ENCODE data around the gene IFITM5.

DNA sequence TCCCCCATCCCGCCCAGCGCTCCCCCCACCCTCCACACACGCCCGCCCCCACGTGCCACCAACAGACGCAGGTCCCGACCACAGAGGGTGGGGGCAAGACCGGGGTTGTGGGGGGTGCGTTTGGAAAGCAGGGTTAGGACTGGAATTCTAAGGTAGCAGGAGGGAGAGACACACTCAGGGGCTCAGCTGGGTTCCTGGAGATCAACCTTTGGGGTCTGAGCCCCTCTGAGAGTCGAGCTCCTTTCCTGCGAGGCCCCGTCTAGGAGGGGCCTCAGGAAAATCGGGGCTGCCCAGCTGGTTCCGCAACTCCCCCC lies 10.0 kb downstream of the IFITM5 start:
- no peak for TF ChIP-seq TAF1 (IDR thresholded peaks at IDR 0.05; ENCODE audit: borderline replicate concordance, insufficient read depth, low read length)
- TF ChIP-seq REST (IDR thresholded peaks at IDR 0.05; ENCODE audit: insufficient read depth in 1 of 2, low read depth in 2 of 2, low read length in 2 of 2), result no peak
- no peak for TF ChIP-seq POLR2AphosphoS5 (IDR thresholded peaks at IDR 0.05; ENCODE audit: low read depth, low read length)

All from PFSK-1 (cell line).